HG02623 (cell line): ENCODE data around the gene ZFYVE28.
"Not testable (repeated sequence)": the region's sequence is repeated elsewhere in the genome, so short reads cannot be mapped to it uniquely, and the experiment has no call there.

Source experiments
- ATAC-seq: cut with Tn5 transposase; IDR thresholded peaks from one replicate; pipeline ENCODE4 v1.9.1; 2021; ENCODE audit warnings: moderate library complexity; ENCODE audit not compliant: unreplicated experiment

ZFYVE28 gene

DNA sequence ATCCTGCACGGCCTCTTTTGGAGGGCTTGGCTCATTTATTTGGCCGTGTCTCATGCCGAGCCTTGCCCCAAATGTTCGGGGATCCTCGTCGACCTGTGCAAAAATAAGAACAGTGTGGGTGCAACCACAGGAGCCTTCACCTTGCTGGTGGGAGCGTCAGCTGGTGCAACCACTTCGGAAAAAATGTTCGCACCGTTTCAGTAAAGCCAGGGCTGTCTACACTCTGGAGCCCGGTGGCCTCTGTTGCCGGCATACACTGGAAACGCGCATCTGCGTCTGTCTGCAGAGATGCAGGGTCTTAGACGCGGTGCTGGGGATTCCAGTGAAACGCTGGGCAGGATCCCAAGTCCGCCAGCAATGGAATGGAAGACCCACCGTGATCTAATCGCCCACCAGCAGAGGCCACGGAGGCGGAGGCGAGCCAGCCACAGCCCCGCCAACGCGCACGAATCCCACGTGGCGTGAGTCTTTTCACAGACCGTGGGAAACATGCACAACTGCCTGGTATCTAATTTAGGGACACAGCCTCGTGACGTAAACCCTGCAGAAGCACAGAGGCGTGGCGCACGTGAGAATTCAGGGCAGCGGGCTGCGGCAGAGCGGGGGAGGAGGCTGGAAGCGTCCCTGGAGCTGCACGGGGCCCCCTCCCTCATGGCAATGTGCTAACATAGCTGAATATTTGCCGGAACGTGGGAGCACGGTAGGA is 142.7 kb downstream of the ZFYVE28 start:
- no peak for ATAC-seq

DNA sequence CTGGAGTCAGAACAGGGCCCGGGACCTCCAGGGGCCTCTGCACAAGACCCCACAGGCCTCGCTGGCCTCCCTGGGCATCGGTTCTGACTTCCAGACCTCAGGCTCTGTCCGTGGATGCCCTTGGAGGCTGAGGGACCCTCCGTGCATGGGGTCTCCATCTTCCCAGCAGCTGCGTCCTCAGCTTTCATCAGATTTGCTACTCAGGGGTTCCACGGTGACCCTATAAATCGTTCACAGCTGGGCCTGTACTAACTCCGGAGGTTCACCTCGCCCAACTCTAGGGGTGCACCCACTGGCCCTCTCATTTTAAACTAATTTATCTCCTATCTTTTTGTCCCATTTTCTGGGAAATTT is 143.4 kb downstream of the ZFYVE28 start:
- not testable (repeated sequence) for ATAC-seq

DNA sequence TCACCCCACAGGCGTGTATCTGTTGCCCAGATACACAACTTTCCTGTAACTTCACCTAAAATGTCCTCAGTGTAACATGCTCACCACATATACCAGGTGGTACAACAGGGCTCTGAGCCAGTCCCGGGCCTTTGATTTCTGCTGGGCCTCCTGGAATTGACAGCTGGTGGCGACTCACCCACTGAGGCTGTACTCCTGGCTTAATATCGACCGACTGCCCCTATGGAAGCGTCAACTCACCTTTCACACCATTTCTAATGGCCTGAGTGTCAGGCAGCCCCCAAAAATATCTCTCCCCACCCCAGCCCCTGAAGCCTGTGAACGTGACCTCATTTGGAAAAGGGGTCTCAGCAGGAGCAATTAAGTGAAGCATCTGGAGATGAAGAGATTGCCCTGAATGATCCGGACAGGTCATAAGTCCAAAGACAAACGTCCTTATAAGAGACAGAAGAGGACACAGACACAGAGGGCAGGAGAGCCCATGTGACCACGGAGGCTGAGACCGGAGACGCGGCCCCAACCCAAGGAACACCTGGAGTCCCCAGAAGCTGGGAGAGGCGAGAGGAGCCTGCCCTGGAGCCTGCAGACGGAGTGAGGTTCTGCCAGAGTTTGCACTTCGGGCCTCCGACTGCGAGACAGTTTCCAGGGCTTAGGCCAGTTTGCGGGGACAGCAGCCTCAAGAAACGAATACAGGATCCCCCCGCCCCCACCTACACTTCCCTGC is 144.0 kb downstream of the ZFYVE28 start:
- no peak for ATAC-seq

DNA sequence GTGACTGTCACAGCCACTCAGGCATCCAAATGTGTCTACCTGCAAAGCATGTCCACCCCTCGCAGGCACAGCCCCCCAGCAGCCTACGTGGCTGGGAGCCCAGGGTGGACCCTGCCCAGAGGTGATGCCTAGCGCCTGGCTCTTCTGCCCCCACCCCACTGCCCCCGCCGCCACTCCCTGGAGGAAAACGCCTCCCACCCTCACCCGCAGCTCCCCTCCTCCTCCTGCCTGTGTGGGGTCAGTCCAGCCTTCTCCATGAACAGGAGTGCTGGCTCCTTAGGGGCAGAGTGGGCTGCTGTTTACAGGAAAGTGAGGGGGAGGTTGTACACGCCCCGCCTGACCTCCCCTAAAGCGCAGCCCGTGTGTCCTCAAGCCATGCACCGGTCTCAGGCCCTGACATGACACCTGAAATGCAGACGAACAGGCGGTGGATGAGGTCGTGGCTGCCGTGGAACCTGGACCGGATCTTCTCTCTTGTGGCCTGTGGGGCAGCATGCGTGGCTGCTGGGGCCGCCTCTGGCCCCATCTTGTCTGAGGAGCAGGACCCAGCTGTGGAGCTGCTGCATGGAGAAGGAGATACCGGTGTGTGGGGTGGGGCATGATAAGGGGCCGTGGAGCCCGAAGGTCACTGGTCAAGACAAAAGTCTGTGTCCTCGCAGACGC is 144.7 kb downstream of the ZFYVE28 start:
- no peak for ATAC-seq

DNA sequence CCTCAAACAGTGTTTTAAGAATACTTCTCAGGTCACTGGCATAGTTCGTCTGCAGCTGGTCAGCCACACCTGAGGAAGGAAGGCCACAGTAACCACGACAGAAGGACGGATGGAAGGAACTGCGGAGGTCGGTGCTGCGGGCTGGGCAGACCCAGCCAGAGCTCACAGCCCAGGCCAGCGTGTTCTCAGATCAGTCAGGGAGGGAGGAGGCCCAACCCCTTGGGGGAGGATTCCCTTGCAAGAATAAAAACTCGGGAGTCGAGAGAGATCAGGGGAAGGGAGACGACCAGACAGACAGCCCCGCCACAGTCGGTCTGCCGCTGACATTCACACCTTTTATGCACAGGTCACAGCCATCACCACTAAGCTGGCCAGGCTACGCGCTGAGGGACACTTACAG is 145.2 kb downstream of the ZFYVE28 start:
- ATAC-seq, result no peak

DNA sequence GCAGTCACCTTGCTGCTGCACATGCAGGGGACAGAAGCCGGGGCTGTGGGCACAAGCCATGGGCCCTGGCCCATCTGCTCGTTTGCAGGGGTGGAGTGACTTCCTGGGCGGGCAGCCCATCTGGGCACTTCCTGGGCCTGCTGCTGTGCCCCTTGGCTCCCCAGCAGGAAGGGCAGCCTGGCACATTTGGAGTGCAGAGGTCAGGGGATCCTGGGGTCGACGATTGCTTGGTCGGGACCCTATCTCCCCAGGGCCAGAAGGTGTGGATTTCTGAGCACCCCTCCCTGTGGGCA is 145.7 kb downstream of the ZFYVE28 start:
- no peak for ATAC-seq

DNA sequence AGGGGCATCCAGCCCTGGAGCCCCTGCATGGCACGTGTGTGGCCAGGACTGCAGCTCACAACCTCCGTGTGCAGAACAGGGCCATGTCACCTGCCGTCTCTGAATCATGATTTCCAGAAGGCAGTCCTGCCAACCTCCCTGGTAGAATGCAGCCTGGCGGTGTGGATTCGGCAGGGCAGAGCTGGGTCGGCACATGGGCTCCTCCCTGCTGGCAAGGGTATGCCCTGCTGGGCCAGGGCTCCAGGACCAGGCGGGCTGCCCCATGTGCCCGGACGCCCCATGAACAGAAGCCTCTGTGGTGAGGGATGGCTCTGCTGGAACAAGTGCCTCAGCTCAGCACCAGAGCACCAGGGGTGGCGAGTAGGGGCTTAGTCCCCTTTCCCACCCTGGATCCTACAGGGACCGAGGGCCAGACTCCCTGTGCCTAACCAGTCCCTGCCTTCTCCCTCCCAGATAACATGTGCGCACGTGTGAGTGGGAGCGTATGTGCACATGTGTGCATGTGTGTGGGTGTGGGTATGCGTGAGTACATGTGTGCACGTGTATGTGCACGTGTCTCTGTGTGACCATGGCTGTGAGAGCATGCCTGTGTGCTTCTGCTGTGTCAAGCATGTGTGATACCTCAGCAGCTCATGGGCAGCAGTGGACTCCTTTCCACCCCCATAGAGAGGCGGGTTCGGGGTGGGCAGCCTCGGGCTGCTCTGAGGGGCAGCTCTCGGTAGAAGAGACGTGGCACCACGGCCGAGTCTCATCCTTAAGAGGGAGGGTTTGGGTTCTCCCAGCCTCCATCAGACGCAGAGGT is 146.2 kb downstream of the ZFYVE28 start:
- ATAC-seq, result no peak

DNA sequence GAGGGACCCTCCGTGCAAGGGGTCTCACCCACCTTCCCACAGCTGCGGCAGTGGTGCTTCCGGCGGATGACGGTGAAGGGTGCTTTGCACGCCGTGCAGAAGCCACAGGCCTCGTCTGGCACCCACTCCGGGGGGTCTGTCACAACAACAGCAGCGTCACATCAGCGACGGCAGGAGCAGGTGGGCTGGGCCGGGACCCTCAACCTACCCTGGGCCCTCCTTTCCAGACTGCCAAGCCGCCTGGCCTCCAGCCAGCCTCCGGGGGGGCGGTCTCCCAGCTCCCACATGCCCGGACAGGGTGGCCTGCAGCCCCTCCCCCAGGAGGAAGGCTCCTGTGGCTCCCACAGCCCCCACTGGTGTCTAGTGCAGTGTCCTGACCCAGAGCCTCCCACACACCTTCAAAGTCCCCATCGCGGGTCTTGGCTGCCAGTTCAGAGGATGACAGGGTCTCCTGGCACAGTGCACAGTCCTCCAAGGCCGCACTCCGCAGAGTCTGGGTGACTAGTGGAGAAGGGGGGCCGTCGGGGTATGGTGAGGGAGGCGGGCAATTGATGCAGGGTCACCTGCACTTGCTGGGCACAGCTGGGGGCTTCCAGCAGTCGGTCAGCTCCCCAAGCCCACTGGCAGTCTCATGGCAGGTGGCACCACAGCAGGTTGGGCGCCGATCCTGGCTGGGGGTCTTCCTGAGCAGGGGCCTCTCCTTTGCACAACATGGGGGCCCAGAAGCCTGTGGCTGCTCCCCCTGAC is 147.0 kb downstream of the ZFYVE28 start:
- ATAC-seq, result no peak

DNA sequence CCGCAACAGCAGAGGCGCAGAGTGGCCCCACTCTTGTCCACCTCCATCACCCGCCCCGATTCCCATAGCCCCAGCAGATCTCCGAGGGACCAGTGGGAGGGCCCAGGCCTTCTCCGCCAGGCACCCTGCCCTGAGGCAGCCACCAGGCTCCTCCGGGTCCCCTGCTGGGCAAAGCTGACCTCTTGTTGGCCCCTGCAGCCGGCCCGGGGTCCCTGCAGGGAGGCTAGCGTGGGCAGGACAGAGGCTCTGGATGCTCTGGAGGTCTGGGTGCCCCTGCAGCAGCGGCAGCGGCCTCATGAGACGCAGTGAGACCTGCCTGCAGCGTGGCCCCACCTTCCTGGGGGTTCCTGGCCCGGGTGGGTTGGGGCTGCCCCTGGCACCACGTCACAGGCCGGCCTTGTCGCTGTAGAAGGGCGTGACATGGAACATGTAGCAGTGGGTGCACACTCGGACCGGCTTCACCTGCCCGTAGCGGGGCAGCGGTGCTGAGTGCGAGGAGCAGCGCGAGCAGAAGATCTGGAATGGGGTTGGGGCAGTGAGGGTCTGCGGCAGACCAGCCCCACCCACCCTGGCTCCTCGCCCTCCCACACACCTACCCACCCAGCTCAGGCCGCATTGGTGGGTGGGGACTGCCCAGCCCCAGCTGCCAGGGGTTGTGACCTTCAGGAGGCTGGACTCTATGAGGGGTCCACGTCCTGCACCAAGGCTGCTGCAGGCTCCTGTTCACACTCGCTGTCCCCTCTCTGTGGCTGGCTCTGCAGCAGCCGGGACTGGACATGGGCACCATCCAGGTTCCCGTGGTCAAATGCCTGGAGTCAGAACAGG is 147.9 kb downstream of the ZFYVE28 start:
- no peak for ATAC-seq

DNA sequence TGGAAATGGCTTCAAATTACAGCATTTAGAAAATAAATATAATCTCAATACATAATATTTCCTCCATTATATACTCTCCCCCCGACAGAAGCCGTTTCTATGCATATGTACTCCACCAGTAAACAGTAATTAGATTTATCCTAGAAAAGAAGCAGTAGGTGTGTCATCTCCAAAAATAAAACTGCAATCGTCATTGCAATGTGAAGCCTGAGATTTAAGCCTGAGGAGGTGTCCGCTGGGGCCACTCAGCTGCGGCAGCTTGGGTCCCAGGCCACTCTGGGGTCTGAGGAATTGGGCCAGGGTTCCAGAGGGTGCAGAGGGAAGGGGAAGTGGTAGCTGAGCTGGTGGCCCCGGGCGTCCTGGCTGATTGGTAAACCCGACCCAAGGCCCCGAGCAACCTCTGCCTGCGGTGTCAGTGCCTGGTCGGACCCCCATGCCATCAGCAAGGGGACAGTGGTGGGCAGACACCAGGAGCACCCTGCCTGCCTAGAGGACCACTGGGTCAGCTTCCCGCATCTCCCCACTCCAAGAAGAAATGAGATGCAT is 148.8 kb downstream of the ZFYVE28 start:
- ATAC-seq, result no peak

DNA sequence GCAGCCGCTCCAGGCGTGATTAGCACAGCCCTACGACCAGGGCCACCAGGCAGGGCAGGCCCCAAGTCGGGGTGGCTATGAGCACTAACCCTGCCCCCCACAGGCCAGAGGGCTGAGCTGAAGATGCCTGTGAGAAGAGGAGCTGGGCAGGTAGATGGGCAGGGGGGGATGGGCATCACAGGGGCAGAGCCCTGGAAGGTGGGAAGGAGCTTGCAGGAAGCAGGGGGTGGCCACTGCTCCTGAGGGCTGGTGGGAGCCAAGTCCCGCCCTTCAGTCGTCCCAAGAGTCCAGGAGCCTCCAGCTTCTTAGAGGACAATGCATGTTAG is 149.3 kb downstream of the ZFYVE28 start:
- ATAC-seq, result no peak

DNA sequence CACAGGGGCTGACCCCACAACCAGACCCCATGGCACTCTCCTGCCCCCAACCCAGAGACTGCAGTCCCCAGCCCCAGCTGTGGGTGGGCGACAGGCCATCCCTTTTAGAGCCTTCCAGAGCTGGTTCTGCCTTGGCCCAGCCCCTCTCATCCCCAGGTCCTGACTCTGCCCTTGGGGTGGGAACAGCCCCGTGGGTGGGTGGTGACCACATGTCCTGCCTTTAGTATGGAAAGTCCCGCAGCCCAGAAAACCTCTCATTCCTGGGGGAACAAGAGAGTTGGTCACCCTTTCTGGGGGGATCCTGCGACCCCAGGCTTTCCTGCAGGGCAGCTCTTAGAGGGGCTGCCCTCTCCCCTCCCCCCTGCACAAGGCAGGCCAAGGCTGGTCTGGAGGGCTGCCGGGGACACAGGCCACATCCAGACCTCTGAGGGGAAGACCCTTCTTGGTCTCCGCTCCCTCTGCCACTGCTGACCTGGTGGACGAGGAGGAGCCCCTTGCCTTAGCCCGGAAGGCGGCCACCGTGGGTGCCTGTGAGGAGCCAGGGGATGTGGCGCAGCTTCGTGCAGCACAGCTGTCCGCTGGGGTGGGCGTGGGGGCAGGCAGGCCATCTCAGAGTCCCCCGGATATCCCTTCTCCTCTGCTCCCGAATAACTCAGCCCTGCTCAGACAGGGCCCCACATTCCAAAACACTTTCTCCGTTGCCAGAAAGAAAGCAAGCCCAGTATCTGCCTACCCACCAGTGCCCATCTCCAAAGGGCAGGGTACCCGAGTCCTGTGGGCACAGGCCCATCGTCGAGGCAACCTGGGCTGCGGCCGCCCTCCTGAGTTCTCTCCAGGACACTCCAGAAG is 149.9 kb downstream of the ZFYVE28 start:
- ATAC-seq, result no peak

DNA sequence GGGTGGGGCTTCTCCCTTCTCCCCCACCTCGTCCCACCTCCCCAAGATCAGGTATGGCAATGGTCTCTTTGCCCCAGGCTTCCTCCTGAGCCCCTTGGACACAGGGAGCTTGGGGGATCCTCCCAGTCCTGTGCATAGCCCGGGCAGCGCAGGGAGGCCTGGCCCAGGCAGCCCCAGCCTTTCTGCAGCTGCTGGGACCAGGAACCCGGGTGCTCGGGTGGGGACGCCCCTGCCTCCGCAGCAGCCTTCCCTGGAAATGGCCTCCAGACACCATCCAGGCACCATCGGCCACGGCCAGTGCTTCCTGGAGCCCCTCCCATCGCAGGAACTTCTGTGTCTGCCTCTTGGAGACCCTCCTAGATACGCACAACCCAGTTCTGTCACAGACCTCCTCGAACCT is 150.6 kb downstream of the ZFYVE28 start:
- ATAC-seq, result no peak

DNA sequence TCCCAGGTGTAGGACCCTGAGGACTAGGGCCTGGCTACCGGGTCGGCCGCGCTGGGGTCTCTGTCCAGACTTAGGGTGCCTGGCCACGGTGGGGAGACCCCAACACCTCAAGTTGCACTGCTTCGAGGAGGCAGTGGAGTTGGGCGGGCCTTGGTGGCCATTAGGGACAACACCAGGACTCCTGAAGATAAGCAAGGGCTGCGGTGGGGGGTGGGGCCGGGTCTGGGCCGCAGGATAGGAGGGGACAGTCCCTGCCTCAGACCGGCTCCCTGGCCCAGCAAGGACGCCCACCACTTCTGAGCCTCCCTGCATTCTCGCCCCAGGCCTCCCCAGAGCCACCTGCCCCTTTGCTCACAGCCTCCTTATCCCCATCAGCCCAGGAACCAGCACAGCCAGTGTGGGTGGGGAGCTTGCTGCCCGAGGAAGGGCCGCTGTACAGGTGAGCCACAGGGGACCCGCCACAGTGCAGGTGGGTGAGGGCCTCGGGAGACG is 151.1 kb downstream of the ZFYVE28 start:
- no peak for ATAC-seq

DNA sequence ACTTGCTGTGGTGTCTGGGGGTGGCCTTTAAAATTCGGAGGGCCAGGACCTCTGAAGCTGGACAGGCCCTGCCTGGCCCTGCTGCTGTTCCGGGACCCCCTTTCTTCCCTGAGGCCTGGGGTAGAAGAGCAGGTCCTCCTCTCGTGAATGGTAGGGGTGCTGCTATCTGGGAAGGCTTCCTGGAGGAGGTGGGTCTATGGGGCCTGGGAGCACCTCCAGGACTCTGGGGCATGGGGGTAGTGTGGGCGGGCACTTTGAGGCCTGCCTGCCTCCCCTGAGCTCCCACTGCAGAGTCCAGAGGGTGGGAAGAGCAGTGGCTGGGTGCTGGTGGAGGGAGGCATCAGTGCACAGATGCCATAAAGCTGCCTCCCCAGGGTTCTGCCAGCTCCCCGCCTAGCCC is 151.6 kb downstream of the ZFYVE28 start:
- no peak for ATAC-seq

DNA sequence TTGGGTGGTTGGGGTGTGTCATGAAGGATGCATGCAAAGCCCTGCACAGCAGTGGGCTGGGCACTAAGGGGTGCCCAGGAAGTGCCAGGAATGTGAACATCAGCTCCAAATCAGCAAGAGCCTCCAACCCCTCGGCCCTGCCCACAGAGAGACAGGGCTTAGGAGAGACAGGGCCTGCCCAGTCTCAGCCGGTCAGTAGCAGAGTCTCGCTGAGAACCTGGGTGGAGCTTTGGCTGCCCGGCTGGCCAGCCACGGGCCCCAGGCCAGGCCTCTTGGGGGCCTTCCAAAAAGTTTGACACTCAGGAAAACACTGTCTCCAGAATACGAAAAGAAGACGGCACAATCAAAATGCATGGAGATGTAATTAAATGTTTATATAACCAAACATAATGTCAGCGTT is 152.3 kb downstream of the ZFYVE28 start:
- no peak for ATAC-seq

DNA sequence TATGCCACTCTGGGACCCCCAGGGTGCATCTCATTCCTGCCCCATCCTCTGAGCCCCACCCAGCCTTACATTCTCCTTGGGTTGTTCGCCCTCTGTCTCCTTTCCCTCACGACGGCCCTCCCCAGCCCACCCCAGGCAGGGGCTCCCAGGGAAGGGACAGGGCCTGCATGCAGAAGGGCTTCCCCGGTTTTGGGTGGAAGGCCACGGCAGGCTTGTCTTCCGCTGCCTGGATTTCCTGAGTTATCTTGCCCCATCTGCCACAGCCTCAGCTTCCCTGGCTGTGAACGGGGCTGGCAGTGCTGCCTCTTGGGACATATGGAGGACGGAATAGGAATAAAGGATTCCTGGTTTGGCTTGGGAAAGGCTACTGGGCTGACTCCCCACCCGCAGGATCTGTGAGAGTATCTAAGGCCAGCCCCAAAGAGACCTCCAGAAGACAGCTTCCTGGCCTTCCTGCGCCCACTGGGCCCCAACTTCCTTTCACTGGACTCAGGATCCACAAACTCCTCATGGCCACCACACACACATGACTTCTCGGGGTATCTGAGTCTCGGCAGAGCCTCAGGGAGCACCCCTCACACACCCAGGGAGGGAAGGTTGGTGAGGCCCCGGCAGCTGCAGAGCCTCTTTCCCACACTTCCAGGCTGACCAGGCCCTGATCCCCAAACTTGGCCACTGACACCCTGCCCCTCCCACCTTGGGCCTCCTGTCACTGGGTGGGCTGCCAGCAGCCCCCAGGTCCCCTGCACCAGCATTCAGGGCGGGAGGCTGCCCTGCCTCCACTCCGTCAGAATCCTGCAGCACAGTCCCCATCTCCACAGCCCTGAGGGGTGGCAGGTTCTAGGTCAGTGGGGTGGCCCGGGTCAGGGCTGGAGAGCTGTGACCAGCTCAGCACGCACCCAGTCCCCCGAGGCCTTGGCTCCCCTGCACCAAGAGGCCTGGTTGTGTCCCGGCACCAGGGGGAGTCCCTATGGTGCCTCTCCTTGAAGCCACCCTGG is 153.0 kb downstream of the ZFYVE28 start:
- ATAC-seq, result no peak
